HG03064 (cell line): ENCODE results near the gene AK2.
"Not testable (repeated sequence)": the region's sequence is repeated elsewhere in the genome, so short reads cannot be mapped to it uniquely, and the experiment has no call there.

Source experiments
- ATAC-seq: cut with Tn5 transposase; IDR thresholded peaks from one replicate; pipeline ENCODE4 v1.9.1; 2021; ENCODE audit warnings: low read depth; ENCODE audit not compliant: unreplicated experiment

AK2 gene

GRCh38 chr1:33055210-33056008 is 18.7 kb upstream of the AK2 start:
- no peak for ATAC-seq

- no peak for ATAC-seq
Observed at GRCh38 chr1:33050221-33051076, 13.8 kb upstream of the AK2 start.

GRCh38 chr1:33049371-33049770 is 12.7 kb upstream of the AK2 start:
- ATAC-seq, result no peak

GRCh38 chr1:33048426-33048825 is 11.7 kb upstream of the AK2 start:
- ATAC-seq, result no peak

GRCh38 chr1:33047839-33048305 is 11.2 kb upstream of the AK2 start:
- ATAC-seq, result no peak

GRCh38 chr1:33047290-33047689 is 10.6 kb upstream of the AK2 start:
- ATAC-seq, result no peak

GRCh38 chr1:33046234-33046633 is 9.6 kb upstream of the AK2 start:
- ATAC-seq, result not testable (repeated sequence)

- ATAC-seq, result no peak
Observed at GRCh38 chr1:33045814-33046213, 9.1 kb upstream of the AK2 start.

GRCh38 chr1:33045246-33045645 is 8.6 kb upstream of the AK2 start:
- no peak for ATAC-seq

- ATAC-seq, result no peak
Observed at GRCh38 chr1:33043267-33044092, 6.8 kb upstream of the AK2 start.

GRCh38 chr1:33042831-33043230 is 6.1 kb upstream of the AK2 start:
- no peak for ATAC-seq

- no peak for ATAC-seq
Observed at GRCh38 chr1:33041026-33041425, 4.3 kb upstream of the AK2 start.

- ATAC-seq, result no peak
Observed at GRCh38 chr1:33039840-33040239, 3.2 kb upstream of the AK2 start.

- ATAC-seq, result no peak
Observed at GRCh38 chr1:33036051-33036525, 595 bp downstream of the AK2 start.

GRCh38 chr1:33032126-33032869 is 4.4 kb downstream of the AK2 start:
- no peak for ATAC-seq

- ATAC-seq, result no peak
Observed at GRCh38 chr1:33031506-33031905, 5.2 kb downstream of the AK2 start.

GRCh38 chr1:33030575-33030974 is 6.1 kb downstream of the AK2 start:
- ATAC-seq, result no peak

- ATAC-seq, result no peak
Observed at GRCh38 chr1:33029921-33030320, 6.8 kb downstream of the AK2 start.

- no peak for ATAC-seq
Observed at GRCh38 chr1:33029209-33029608, 7.5 kb downstream of the AK2 start.

GRCh38 chr1:33025761-33026160 is 10.9 kb downstream of the AK2 start:
- ATAC-seq, result no peak
